ENCODE measurements around the gene CPSF4.

DNA sequence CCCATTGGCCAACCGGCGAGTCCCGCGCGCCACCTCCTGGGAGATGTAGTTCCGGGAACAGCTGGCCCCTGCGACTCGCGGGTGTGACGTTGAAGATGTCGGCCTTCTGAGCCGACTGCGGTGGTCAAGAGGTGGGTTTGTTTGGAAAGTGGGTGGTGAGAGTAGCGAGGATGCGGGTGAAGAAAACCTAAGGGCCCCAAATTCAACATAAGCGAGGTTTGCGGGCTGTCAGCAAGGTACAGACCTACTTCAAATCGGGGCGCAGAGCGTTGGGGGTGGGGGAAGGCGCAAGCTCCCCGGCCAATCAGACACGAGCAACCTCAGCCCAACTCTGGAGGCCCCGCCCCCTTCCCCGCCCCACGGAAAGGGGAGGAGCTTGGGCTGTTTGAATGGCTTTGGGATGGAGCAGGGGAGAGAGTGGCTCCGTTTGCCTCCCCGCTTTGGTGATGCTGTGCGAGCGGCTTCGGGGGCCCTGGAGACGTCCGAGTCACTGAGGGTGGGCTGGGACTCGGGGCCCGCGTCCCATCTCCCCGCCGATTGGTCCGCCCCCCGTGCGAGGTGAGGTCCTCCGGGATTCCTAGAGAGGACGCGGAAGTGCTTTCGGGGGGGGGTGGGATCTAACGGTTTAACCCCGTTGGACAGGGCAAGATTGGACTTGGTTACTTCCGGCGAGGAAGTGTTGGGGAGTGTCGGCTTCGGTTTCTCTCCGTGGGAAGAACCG, 66.0 kb downstream of the CPSF4 start, which contains the start of gene ZKSCAN5:
- TF ChIP-seq ZFX (IDR thresholded peaks at IDR 0.05): no peak
- TF ChIP-seq, protein P1, sequence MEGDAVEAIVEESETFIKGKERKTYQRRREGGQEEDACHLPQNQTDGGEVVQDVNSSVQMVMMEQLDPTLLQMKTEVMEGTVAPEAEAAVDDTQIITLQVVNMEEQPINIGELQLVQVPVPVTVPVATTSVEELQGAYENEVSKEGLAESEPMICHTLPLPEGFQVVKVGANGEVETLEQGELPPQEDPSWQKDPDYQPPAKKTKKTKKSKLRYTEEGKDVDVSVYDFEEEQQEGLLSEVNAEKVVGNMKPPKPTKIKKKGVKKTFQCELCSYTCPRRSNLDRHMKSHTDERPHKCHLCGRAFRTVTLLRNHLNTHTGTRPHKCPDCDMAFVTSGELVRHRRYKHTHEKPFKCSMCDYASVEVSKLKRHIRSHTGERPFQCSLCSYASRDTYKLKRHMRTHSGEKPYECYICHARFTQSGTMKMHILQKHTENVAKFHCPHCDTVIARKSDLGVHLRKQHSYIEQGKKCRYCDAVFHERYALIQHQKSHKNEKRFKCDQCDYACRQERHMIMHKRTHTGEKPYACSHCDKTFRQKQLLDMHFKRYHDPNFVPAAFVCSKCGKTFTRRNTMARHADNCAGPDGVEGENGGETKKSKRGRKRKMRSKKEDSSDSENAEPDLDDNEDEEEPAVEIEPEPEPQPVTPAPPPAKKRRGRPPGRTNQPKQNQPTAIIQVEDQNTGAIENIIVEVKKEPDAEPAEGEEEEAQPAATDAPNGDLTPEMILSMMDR (IDR thresholded peaks at IDR 0.05 in 2 of 3, conservative IDR thresholded peaks at IDR 0.05 in 1 of 3; ENCODE audit: borderline replicate concordance in 1 of 3, insufficient read depth in 1 of 3, low read depth in 2 of 3, low read length in 2 of 3): no peak
- TF ChIP-seq, protein P2, sequence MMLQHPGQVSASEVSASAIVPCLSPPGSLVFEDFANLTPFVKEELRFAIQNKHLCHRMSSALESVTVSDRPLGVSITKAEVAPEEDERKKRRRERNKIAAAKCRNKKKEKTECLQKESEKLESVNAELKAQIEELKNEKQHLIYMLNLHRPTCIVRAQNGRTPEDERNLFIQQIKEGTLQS (IDR thresholded peaks at IDR 0.05): no peak
- TF ChIP-seq, protein P3, sequence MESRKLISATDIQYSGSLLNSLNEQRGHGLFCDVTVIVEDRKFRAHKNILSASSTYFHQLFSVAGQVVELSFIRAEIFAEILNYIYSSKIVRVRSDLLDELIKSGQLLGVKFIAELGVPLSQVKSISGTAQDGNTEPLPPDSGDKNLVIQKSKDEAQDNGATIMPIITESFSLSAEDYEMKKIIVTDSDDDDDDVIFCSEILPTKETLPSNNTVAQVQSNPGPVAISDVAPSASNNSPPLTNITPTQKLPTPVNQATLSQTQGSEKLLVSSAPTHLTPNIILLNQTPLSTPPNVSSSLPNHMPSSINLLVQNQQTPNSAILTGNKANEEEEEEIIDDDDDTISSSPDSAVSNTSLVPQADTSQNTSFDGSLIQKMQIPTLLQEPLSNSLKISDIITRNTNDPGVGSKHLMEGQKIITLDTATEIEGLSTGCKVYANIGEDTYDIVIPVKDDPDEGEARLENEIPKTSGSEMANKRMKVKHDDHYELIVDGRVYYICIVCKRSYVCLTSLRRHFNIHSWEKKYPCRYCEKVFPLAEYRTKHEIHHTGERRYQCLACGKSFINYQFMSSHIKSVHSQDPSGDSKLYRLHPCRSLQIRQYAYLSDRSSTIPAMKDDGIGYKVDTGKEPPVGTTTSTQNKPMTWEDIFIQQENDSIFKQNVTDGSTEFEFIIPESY (IDR thresholded peaks at IDR 0.05; ENCODE audit: extremely low read depth, insufficient replicate concordance, low read length): peak; percentile 89
